Left cardiac atrium (tissue), 4 donors: Measurements from ENCODE around the gene TMEM87A. TPM values are rescaled to one million over a fixed set of nuclear protein-coding genes. Genes with fewer than 3 reads are reported as not detected.
"Not testable (repeated sequence)": the region's sequence is repeated elsewhere in the genome, so short reads cannot be mapped to it uniquely, and the experiment has no call there.

ENCODE experiments used
- ATAC-seq, 2 donors: fragments of 200-7000 bp; cut with Tn5 transposase; one replicate each; pipeline ENCODE4 v1.9.1; 2020; ENCODE audit warnings: mild to moderate bottlenecking in 2 of 2, moderate library complexity in 2 of 2
- DNase-seq: peaks from one replicate; pipeline ENCODE4 v3.0.0-alpha.2; 2020
- intact Hi-C, 2 donors: fragments of 100-400 bp; cut with DNase I; formaldehyde crosslinking; loops; one replicate each; pipeline versions ENCODE4 v1.14.1 to v1.15.1; 2022 to 2023
- total RNA-seq, 2 donors: library from RNA; stranded (reverse); fragmentation: NEBNext Ultra II Directional; extraction: Animal tissue kit (Norgen Biotek cat#: 25700); gene quantifications; one replicate each; pipeline ENCODE4 v1.2.1, GENCODE V29; 2021
- donor health status: DM: no; HTN: yes; CAD: no.
- donor health status: DM: no; HTN: yes; CAD: no; lungs with severe emphysema.
- donor health status: DM: yes; HTN: yes; CAD: no.
- donor health status: Dilated cardiomyopathy.

The TMEM87A gene
- total RNA-seq, 2 donors from 2014 or later: 19.9 to 28.3 TPM

DNA sequence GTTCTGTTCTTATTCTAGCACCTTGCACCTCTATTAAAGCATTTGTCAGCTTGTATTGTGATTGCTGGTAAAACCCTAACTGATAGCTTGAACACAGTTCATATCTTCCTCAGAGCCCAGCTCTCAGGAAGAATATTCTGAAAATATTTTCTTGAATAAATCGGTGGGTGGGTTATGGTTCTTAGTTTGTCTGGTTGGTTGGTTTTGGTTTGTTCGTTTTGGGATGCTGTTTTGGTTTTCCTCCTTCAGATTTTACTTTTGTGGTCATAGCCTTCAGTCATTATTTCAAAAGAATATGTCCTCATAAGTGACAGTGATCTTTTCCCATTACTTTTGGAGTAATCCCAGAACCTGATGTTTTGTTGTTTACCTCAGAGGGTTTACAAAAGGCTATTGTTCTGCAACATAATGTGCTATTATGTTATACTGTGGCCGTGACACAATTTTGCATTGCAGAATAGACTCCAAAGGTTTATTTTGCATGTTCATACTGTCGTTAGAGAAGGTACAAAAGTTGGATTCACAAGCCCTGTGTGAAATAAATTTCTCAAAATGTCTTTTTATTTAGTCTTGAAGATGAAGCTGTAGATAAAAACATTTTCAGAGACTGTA is 2.7 kb upstream of the TMEM87A start:
- intact Hi-C loops: loop anchor here in 1 of 2 donors (10.0 kb wide), 1 partner anchor 199 kb away; no protein-coding TSS in a partner anchor
- DNase-seq (no peak), ATAC-seq (no peak)

DNA sequence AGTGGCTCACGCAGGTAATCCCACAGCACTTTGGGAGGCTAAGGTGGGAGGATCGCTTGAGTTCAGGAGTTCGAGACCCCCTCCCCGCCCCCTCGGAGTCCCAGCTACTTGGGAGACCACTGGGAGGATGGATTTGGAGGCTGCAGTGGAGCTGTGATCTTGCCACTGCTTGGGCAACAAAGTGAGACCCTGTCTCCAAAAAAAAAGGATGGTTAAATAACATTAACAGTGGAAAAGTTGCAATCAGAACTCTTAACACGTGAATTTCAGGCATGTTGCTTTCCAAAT is 1.4 kb upstream of the TMEM87A start:
- intact Hi-C loops: loop anchor here in 1 of 2 donors (10.0 kb wide), 1 partner anchor 200 kb away; no protein-coding TSS in a partner anchor
- DNase-seq: no peak
- no peak for ATAC-seq

DNA sequence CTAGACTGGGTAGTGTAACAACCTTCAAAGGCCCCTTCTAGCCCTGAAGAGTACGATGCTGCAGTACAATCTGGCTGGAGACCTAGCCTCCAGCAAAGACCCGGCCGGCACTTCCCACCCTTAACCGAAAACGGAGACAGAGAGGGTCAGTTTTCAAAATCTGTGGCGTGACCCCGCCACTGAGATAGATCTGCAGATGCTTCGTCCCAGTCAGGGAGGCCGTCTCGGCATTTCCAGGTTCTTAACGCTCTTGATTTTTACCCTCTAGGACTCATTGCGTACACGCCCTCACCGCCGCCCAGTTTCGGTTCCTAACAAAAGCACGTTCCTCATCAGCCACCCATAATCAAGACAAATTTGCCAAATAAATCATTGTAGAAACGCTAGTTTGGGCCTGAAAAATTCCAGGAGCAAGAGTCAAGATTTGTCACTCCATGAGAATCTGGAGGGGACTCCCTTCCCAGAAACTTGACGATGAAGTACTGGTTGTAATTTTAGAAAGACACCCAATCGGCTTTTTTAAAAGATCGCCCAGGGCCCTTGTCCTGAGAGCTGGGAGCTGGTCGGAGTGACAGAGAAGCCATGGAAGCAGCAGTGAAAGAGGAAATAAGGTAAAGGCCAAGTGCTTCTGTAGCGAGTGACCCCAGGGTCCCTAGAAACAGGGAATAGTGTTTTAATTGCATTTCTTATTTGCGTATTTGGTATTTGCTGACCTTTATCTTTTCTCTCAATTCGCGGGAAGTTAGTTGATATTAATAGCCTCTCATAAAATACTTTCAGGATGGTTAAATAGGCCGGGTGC is 868 bp upstream of the TMEM87A start:
- intact Hi-C loops: loop anchor here in 1 of 2 donors (10.0 kb wide), 1 partner anchor 201 kb away; no protein-coding TSS in a partner anchor
- ATAC-seq: peak; percentile 25 to 55

DNA sequence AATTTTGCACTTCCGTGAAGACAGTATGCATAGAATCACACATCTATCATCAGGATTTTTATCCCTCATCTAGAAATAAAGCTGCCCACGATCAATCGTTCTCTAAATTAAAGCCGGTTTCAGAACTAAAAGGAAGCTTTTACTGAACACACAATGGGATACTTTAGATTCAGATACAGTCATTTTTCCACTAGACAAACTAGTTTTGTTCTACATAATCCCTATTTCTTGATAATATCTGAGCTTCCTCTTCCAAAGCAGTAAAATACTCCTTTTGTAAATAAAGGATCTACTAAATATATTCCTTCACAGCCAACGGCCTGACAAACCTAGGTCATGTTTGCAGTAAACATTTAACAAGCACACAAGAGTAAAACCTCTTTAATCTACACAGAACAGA is 2.2 kb downstream of the TMEM87A start:
- ATAC-seq: no peak
- intact Hi-C loops: loop anchor here in 1 of 2 donors (10.0 kb wide), 1 partner anchor 204 kb away; no protein-coding TSS in a partner anchor
- no peak for DNase-seq

More for the DNA sequence above, 868 bp upstream of the TMEM87A start:
- DNase-seq: peak; percentile 74

DNA sequence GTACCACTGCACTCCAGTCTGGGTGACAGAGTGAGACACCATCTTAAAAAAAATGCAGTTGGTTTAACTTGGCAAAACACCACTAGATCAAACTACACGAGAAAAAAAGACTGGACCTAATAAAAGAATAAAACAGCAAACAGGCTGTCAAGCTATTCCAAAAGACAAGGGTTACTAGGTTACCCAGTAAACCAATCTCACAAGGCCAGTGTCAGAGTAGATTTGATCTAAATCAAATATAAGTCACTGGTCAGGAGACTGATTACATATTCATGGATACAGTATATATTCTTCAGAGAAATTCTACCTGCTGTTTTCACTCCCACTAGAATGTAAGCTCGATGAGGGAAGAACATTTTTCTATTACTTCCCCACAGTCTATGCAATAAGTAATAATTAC is 2.7 kb downstream of the TMEM87A start:
- intact Hi-C loops: loop anchor here in 1 of 2 donors (10.0 kb wide), 1 partner anchor 204 kb away; no protein-coding TSS in a partner anchor
- no peak for ATAC-seq

DNA sequence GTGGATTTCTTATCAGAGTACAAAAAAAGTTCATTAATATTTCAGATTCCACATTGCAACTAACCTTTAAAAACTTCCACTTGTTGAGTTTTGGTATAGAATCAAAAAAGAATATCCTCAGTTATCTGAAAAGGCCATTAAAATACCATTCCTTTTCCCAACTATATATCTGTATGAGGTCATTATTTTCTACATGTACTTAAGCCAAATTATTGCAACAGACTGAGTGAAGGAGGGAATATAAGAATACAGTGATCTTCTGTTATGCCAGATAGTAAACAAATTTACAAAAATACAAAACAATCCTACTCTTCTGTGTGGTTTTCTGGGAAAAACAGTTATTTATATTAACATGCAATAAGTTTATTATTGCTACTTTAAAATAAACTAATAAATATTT is 5.9 kb downstream of the TMEM87A start:
- intact Hi-C loops: no loop called here
- no peak for DNase-seq

More for the DNA sequence above, 2.7 kb downstream of the TMEM87A start:
- DNase-seq: no peak

DNA sequence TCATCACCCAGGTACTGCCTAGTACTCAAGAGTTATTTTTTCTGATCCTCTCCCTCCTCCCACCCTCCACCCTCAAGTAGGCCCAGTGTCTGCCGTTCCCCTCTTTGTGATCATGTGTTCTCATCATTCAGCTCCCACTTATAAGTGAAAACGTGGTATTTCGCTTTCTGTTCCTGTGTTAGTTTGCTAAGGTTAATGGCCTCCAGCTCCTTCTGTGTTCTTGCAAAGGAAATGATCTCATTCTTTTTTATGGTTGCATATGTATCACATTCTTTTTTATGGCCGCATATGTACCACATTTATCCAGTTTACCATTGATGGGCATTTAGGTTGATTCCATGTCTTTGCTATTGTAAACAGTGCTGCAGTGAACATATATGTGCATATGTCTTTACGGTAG is 8.4 kb downstream of the TMEM87A start:
- intact Hi-C loops: no loop called here
- ATAC-seq (no peak), DNase-seq (no peak)

More for the DNA sequence above, 5.9 kb downstream of the TMEM87A start:
- ATAC-seq: no peak

DNA sequence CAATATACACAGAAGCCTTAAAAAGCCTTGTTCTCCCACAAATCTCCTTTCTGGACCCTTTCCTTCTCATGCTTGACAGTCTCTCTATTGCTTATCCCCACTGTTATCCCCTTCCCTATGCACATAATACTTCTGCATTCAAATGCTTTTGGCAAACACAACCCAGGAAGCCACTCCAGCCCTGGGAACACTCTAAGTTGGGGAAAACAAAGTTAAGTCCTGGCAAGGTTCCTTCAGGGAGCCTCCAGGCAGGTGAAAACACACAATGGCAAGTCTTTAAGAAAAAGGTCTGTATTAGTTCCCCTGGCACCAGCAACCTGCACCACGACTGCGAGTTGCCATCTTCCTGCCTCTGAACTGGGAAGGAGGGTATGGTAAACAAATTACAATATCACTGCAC is 19.9 kb downstream of the TMEM87A start:
- no peak for ATAC-seq
- intact Hi-C loops: no loop called here
- no peak for DNase-seq

DNA sequence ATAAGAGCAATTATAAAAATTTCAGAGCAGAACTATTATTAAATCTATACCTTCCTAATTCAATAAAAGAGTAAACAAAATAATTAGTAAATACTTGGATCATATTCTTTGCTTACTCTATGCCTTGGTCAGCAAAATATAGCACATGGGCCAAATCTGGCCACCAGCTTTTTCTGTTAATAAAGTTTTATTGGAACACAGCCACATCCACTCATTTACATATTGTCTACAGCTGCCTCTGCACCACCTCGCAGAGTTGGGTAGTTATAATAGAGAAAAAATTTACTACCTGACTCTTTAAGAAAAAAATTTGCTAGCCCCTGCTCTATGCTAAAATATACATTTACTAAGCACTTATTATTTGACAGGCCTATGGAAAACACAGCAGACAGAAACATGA is 32.4 kb downstream of the TMEM87A start:
- intact Hi-C loops: no loop called here
- DNase-seq (no peak), ATAC-seq (no peak)

DNA sequence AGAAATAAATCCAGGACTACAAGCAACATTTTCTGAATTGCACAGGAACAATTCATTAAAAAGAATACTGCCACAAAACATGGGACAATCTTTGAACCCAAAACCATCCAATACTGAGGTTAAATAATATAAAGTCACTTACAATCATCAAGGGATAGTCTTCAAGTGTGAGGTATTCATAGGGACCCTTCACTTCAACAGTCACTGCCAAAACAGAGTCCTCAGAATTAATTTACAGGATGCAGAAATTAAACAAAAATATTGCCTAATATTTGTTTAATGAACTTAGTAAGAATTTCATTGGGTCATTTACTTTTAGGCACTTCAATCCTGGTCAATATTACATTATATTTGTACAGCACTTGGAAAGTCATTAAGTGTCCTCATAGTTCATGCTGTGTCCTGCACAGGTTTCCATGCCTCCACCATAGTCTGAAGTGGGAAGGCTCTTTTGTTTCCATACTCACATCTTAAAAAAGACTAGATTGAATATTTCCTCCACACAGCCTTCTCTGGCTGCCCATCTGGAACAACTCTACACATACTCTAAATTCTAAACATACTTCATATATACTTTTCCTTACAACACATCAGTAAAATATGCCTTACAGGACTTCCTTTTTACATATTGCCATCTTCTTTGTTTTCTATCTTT is 33.6 kb downstream of the TMEM87A start:
- DNase-seq: no peak
- ATAC-seq: no peak
- intact Hi-C loops: no loop called here

DNA sequence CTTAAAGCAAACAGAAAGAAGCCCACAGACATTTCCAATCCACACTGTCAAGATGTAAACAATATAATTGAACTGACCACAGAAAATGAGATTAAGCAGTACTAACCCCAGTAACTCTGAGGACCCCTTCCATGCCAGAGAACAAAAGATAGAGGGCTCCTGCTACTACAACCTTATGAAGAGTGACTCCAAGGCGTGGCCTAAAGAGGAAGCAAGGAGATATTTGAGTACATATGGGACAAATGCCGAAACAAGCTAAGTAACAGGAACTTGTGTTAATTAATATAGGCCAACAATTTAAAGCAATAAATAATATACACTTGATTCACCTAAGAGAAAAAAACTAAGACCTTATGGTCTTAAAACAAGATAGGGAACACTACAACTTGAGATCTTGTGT is 40.1 kb downstream of the TMEM87A start:
- intact Hi-C loops: no loop called here
- no peak for DNase-seq
- ATAC-seq: no peak

DNA sequence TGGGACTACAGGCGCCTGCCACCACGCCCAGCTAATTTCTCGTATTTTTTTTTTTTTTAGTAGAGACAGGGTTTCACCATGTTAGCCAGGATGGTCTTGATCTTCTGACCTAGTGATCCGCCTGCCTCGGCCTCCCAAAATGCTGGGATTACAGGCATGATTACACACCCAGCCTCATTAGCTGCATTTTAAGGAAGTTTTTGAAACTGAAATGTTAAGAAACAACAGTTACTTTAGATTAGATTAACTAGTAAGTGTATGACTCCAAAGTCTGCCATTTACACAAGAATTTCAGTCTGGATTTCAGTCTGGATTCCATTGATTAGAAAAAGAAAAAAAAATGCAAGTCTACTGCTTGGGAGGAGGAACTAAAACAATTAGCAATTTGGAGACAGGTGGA is 40.6 kb downstream of the TMEM87A start:
- DNase-seq: no peak
- intact Hi-C loops: no loop called here
- ATAC-seq: no peak

DNA sequence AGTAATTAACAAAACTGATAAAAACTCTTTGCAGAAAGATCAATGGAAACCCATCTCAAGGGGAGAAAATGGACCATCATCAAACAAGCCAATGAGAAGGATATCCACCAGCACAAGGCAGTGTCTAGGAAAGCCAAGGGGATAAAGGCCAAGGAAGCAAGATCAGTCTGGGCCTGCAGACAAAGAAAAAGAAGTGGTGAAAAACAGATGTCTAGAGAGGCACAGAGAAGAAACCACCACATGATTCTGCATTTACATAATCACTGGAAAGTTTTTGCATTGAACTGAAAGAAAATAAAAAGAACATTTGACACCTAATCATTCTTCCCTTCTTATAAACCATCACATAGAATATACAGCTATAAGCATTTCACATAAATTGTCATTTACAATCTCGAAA is 42.1 kb downstream of the TMEM87A start:
- ATAC-seq (no peak), DNase-seq (no peak)
- intact Hi-C loops: no loop called here

DNA sequence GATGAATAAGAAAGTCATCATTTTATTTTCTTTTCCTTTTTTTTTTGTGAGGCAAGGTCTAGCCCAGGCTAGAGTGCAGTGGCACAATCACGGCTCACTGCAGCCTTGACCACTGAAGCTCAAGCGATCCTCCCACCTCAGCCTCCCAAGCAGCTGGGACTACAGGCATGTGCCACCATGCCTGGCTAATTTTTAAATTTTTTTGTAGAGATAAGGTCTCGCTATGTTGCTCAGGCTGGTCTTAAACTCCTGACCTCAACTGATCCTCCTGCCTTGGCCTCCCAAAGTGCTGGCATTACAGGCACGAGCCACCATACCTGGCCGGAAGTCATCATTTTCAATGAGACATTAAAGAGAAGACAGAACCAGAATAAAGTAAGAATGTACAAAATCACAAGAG is 44.3 kb downstream of the TMEM87A start:
- ATAC-seq, intact Hi-C loops, DNase-seq: not testable (repeated sequence)

DNA sequence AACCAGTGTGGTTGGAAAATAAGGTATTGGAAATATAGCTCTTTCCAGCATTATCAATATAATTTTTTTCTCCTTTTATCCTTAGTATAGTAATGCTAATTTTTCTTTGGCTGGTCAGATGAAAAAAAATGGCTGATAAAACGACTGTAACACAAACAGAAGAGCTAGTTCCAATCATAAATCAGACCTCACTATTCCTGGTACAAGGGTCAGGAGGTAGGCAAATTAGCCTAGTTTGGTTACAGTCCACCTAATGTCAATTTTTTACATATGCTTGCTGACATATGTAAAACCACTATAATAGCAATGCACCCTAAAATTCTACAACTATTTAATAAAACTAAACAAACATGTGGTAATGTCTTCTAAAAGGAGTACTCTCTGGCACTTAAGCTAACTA is 45.2 kb downstream of the TMEM87A start:
- intact Hi-C loops: no loop called here
- ATAC-seq (no peak), DNase-seq (no peak)

DNA sequence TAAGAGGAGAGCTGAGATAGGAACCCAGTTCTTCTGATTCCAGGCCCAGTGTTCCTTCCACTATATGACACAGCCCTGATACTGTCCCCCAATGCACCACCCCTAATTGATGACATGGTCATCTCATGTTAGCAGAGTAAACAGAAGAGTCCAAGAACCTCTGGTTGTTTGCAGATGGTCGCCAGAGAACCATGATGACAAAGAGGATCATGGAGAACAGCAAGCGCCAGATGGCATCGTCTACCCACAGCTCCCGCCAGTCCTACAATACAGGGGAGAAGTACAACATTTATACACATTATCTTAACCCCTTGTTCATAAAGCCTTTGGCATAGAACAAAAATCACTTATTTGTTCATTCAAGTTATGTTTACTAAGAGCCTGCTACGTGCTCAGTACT is 46.6 kb downstream of the TMEM87A start:
- intact Hi-C loops: no loop called here
- no peak for ATAC-seq
- no peak for DNase-seq

DNA sequence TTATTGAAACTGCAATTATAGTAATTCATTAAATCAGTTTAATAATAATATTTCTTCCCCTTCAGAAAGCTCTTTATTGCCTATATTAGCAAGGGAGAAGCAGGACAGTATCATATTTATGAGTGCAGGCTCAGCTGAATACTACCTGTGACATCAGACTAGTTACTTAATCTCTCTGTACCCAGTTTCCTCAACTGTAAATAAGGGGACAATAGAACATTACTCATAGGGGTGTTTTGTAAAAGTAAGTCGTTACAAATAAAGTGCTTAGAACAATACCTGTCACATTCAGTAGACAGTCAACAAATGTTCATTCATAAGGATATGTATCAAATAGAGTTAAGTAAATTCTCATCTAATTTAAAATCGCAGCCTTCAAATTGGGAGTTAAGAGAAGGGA is 53.0 kb downstream of the TMEM87A start:
- DNase-seq (no peak), ATAC-seq (no peak)
- intact Hi-C loops: no loop called here

DNA sequence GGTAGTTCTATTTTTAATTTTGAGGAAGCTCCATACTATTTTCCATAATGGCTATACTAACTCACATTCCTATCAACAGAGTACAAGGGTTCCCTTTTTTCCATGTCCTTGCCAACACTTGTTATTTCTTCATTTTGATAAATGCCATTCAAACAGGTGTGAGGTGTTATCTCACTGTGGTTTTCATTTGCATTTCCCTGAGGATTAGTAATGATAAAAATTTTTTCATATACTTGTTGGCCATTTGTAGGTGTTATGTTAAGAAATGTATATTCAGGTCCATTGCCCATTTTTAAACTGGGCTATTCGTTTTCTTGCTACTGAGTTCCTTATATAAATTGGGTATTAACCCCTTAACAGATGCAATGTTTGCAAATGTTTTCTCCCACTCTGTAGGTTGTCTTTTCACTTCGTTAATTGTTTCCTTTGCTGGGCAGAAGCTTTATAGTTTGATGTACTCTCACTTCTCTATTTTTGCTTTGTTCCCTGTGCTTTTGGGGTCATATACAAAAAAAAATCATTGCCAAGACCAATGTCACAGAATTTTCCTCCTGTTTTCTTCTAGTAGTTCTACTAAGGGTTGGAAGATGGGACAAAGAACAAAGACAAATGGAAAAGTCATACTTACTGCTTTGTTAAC is 54.2 kb downstream of the TMEM87A start:
- ATAC-seq (no peak), DNase-seq (no peak)
- intact Hi-C loops: no loop called here

DNA sequence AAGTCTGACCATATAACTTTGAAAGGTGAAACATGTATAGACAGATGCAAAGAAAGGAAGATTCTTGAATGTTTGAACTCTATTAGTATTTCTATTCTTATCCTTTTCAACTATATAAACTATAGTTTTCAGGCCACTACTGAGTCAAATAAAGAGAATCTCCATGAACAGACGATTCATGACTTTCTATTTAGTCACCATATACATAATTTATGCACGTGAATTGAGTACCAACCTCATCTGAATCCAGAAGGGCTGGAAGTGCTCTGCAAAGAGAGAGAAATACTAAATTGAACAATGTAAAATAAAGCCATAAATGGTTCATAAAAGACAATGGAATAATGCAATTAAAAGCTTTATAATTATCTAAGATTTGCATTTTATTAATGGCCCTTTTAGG is 55.7 kb downstream of the TMEM87A start:
- DNase-seq: no peak
- intact Hi-C loops: no loop called here
- no peak for ATAC-seq
